ENCODE results near the gene ADCY2.
"Not testable (repeated sequence)": the region's sequence is repeated elsewhere in the genome, so short reads cannot be mapped to it uniquely, and the experiment has no call there.

ADCY2 gene

GRCh38 chr5:7415123-7415522 lies 19.2 kb downstream of the ADCY2 start:
- H3K9me3 Mint-ChIP-seq: no peaks in the 10 kb centered on the region
- ATAC-seq (replicated peaks) (no peak), DNase-seq (no peak)
- no peaks in the 10 kb centered on the region for H3K36me3 Mint-ChIP-seq
- H3K4me3 Mint-ChIP-seq: no peak overlapping the region
- peaks cover 0 to 9% of the 10 kb centered on the region in 2 donors for H3K27me3 Mint-ChIP-seq
- no peaks in the 10 kb centered on the region for H3K4me1 Mint-ChIP-seq
- no peak overlapping the region for H3K27ac Mint-ChIP-seq

- no peak for ATAC-seq (replicated peaks)
- Mint-ChIP-seq H3K27me3 (peaks cover 0 to 16% of the 10 kb centered on the region in 2 donors), H3K36me3 (no peaks in the 10 kb centered on the region), H3K4me1 (no peaks in the 10 kb centered on the region), H3K9me3 (no peaks in the 10 kb centered on the region), H3K4me3 (no peak overlapping the region), H3K27ac (no peak overlapping the region)
- DNase-seq: no peak
Measured at GRCh38 chr5:7415587-7416535, 19.9 kb downstream of the ADCY2 start.

- Mint-ChIP-seq H3K27ac (no peak overlapping the region), H3K27me3 (peaks cover 4 to 17% of the 10 kb centered on the region in 2 donors), H3K4me1 (no peaks in the 10 kb centered on the region), H3K4me3 (no peak overlapping the region), H3K36me3 (no peaks in the 10 kb centered on the region), H3K9me3 (no peaks in the 10 kb centered on the region)
- ATAC-seq (replicated peaks) (no peak), DNase-seq (no peak)
Measured at GRCh38 chr5:7418276-7418675, 22.3 kb downstream of the ADCY2 start.

- no peaks in the 10 kb centered on the region for H3K4me1 Mint-ChIP-seq
- no peak overlapping the region for H3K27ac Mint-ChIP-seq
- ATAC-seq (replicated peaks) (no peak), DNase-seq (no peak)
- no peaks in the 10 kb centered on the region for H3K36me3 Mint-ChIP-seq
- peaks cover 4 to 17% of the 10 kb centered on the region in 2 donors for H3K27me3 Mint-ChIP-seq
- H3K4me3 Mint-ChIP-seq: no peak overlapping the region
- peaks cover 0 to 4% of the 10 kb centered on the region in 2 donors for H3K9me3 Mint-ChIP-seq
Measured at GRCh38 chr5:7419367-7419766, 23.4 kb downstream of the ADCY2 start.

- Mint-ChIP-seq H3K9me3 (peaks cover 0 to 4% of the 10 kb centered on the region in 2 donors), H3K36me3 (no peaks in the 10 kb centered on the region), H3K4me1 (no peaks in the 10 kb centered on the region), H3K4me3 (no peak overlapping the region), H3K27me3 (peaks cover 4 to 17% of the 10 kb centered on the region in 2 donors), H3K27ac (no peak overlapping the region)
- DNase-seq (no peak), ATAC-seq (replicated peaks) (no peak)
Measured at GRCh38 chr5:7419846-7420245, 23.9 kb downstream of the ADCY2 start.

GRCh38 chr5:7420510-7421280 lies 24.8 kb downstream of the ADCY2 start:
- H3K36me3 Mint-ChIP-seq: no peaks in the 10 kb centered on the region
- peaks cover 4 to 17% of the 10 kb centered on the region in 2 donors for H3K27me3 Mint-ChIP-seq
- H3K9me3 Mint-ChIP-seq: peaks cover 0 to 4% of the 10 kb centered on the region in 2 donors
- H3K4me1 Mint-ChIP-seq: no peaks in the 10 kb centered on the region
- ATAC-seq (replicated peaks) (no peak), DNase-seq (no peak)
- H3K27ac Mint-ChIP-seq: no peak overlapping the region
- H3K4me3 Mint-ChIP-seq: no peak overlapping the region

- Mint-ChIP-seq H3K27ac (no peak overlapping the region), H3K4me1 (no peaks in the 10 kb centered on the region), H3K4me3 (no peak overlapping the region), H3K27me3 (peaks cover 6 to 17% of the 10 kb centered on the region in 2 donors), H3K9me3 (peaks cover 0 to 4% of the 10 kb centered on the region in 2 donors), H3K36me3 (no peaks in the 10 kb centered on the region)
- ATAC-seq (replicated peaks) (no peak), DNase-seq (no peak)
Measured at GRCh38 chr5:7422316-7423106, 26.6 kb downstream of the ADCY2 start.

GRCh38 chr5:7423231-7423630 lies 27.3 kb downstream of the ADCY2 start:
- not testable (repeated sequence) for H3K27ac Mint-ChIP-seq; DNase-seq; H3K4me1 Mint-ChIP-seq; H3K36me3 Mint-ChIP-seq; ATAC-seq (replicated peaks); H3K9me3 Mint-ChIP-seq; H3K4me3 Mint-ChIP-seq
- H3K27me3 Mint-ChIP-seq: peaks cover 8 to 17% of the 10 kb centered on the region in 2 donors

- no peak for DNase-seq
- no peaks in the 10 kb centered on the region for H3K4me1 Mint-ChIP-seq
- H3K4me3 Mint-ChIP-seq: no peak overlapping the region
- H3K27me3 Mint-ChIP-seq: peaks cover under 1 to 8% of the 10 kb centered on the region in 2 donors
- H3K9me3 Mint-ChIP-seq: peaks cover 0 to 4% of the 10 kb centered on the region in 2 donors
- H3K36me3 Mint-ChIP-seq: no peaks in the 10 kb centered on the region
- no peak overlapping the region for H3K27ac Mint-ChIP-seq
- no peak for ATAC-seq (replicated peaks)
Measured at GRCh38 chr5:7425830-7426229, 29.9 kb downstream of the ADCY2 start.

- DNase-seq (no peak), ATAC-seq (replicated peaks) (no peak)
- Mint-ChIP-seq H3K4me3 (no peak overlapping the region), H3K36me3 (no peaks in the 10 kb centered on the region), H3K27me3 (peaks cover 0 to 7% of the 10 kb centered on the region in 2 donors), H3K27ac (no peak overlapping the region), H3K9me3 (peaks cover 0 to 4% of the 10 kb centered on the region in 2 donors), H3K4me1 (no peaks in the 10 kb centered on the region)
Measured at GRCh38 chr5:7426284-7426683, 30.3 kb downstream of the ADCY2 start.

GRCh38 chr5:7434914-7435313 lies 39.0 kb downstream of the ADCY2 start:
- no peaks in the 10 kb centered on the region for H3K4me1 Mint-ChIP-seq
- H3K27me3 Mint-ChIP-seq: no peaks in the 10 kb centered on the region
- H3K27ac Mint-ChIP-seq: no peak overlapping the region
- H3K9me3 Mint-ChIP-seq: peaks cover 0 to 4% of the 10 kb centered on the region in 2 donors
- no peak for ATAC-seq (replicated peaks)
- H3K36me3 Mint-ChIP-seq: no peaks in the 10 kb centered on the region
- no peak for DNase-seq
- H3K4me3 Mint-ChIP-seq: no peak overlapping the region

- no peak overlapping the region for H3K4me3 Mint-ChIP-seq
- peaks cover 0 to 4% of the 10 kb centered on the region in 2 donors for H3K9me3 Mint-ChIP-seq
- H3K4me1 Mint-ChIP-seq: no peaks in the 10 kb centered on the region
- H3K27me3 Mint-ChIP-seq: no peaks in the 10 kb centered on the region
- no peaks in the 10 kb centered on the region for H3K36me3 Mint-ChIP-seq
- no peak for ATAC-seq (replicated peaks)
- DNase-seq: no peak
- no peak overlapping the region for H3K27ac Mint-ChIP-seq
Measured at GRCh38 chr5:7435503-7435902, 39.6 kb downstream of the ADCY2 start.

GRCh38 chr5:7436521-7436920 lies 40.6 kb downstream of the ADCY2 start:
- ATAC-seq (replicated peaks): no peak
- H3K9me3 Mint-ChIP-seq: peaks cover 4 to 5% of the 10 kb centered on the region in 2 donors
- H3K27ac Mint-ChIP-seq: no peak overlapping the region
- no peaks in the 10 kb centered on the region for H3K36me3 Mint-ChIP-seq
- no peaks in the 10 kb centered on the region for H3K4me1 Mint-ChIP-seq
- H3K27me3 Mint-ChIP-seq: no peaks in the 10 kb centered on the region
- H3K4me3 Mint-ChIP-seq: no peak overlapping the region
- DNase-seq: no peak

- DNase-seq: no peak
- H3K4me1 Mint-ChIP-seq: no peaks in the 10 kb centered on the region
- H3K27ac Mint-ChIP-seq: no peak overlapping the region
- H3K27me3 Mint-ChIP-seq: no peaks in the 10 kb centered on the region
- no peaks in the 10 kb centered on the region for H3K36me3 Mint-ChIP-seq
- ATAC-seq (replicated peaks): no peak
- no peak overlapping the region for H3K4me3 Mint-ChIP-seq
- H3K9me3 Mint-ChIP-seq: peaks cover 4 to 8% of the 10 kb centered on the region in 2 donors
Measured at GRCh38 chr5:7437836-7438235, 41.9 kb downstream of the ADCY2 start.
